DOHH2 (cell line): ENCODE results near the gene CCDC197.

ENCODE experiments used
- CTCF ChIP-seq: fragments of 200-600 bp; sonication (generic); IDR thresholded peaks from one replicate; pipeline ENCODE4 v1.5.1; 2014; ENCODE audit warnings: antibody characterized with exemption, mild to moderate bottlenecking, low read depth, low read length; ENCODE audit not compliant: poor library complexity, severe bottlenecking
- EZH2phosphoT487 ChIP-seq: fragments of 200-600 bp; sonication (generic); IDR thresholded peaks from 2 replicates; pipeline ENCODE4 v1.6.1; 2017; ENCODE audit warnings: borderline replicate concordance, mild to moderate bottlenecking, antibody characterized with exemption, low read length, moderate library complexity, mixed read lengths

DNA sequence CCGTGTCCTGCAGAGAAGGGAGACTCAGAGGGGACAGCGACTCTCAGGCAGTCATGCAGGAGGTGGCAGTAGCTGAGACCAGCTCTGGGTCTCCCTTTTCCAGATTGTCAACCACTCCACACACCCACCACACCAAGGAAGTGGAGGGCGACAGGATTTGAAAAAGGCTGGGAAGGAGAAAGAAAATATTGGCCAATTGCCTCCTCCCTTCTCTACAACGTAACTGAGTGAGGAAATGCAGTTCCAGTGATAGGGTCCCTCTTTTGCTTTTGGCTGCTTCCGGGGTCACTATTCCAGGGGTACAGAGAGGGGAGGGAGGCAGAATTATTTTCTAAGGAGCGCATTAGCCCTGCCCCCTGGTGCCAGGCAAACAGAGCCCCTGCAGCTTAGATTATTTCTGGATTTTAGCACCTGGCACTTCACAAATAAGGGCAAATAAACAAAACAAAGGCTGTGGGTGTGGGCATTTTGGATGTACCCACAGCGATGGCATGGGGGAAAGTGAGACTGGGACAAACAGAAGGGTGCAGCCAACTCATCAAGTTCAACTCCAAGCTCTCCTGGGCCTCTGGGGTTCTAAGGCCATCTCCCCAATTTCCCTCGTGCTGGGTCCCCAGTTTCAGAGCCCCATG lies 41.1 kb upstream of the CCDC197 start:
- no peak for TF ChIP-seq CTCF
- TF ChIP-seq EZH2phosphoT487: no peak
